Measurements from ENCODE around the gene THRA. TPM values are rescaled to one million over a fixed set of nuclear protein-coding genes. Genes with fewer than 3 reads are reported as not detected.

Gene THRA
- total RNA-seq, 1 experiment from 2014 or later: 10.1 TPM

- Histone ChIP-seq H3K79me1 (ENCODE audit: insufficient read depth, low read depth, low read length, poor library complexity, severe bottlenecking) (no peaks in the 10 kb centered on the region), H2BK120ac (ENCODE audit: low read depth, low read length, poor library complexity, severe bottlenecking) (no peak overlapping the region), H3K14ac (ENCODE audit: insufficient read depth, low read length) (no peak overlapping the region), H4K5ac (ENCODE audit: insufficient read length, low read depth, low read length) (no peak overlapping the region), H3K18ac (ENCODE audit: insufficient read length, low read depth, low read length) (no peak overlapping the region), H3T11ph (ENCODE audit: low read length) (no peak overlapping the region), H2BK15ac (ENCODE audit: low read depth, low read length) (no peak overlapping the region), H3K23me2 (ENCODE audit: insufficient read length, low read depth, low read length, poor library complexity, severe bottlenecking) (peaks cover 9% of the 10 kb centered on the region), H3K9me3 (ENCODE audit: control insufficient read depth, low read depth, low read length) (no peaks in the 10 kb centered on the region), H3K27me3 (ENCODE audit: insufficient read depth, low read length) (peaks cover 5% of the 10 kb centered on the region; the same call in 1 of the 2 replicates), H3K4me1 (ENCODE audit: insufficient read depth, low read length) (peaks cover 17% of the 10 kb centered on the region; the same call in 1 of the 2 replicates), H3K4ac (ENCODE audit: low read depth, low read length) (no peak overlapping the region), H3K4me2 (ENCODE audit: insufficient read depth, insufficient read length, low read length) (no peak overlapping the region), H3K9ac (ENCODE audit: extremely low read depth, insufficient read length, low read length) (no peak overlapping the region), H2BK20ac (ENCODE audit: low read depth, low read length, poor library complexity, severe bottlenecking) (no peak overlapping the region), H4K20me1 (ENCODE audit: control insufficient read depth, insufficient read depth, insufficient read length) (no peaks in the 10 kb centered on the region), H3K79me2 (ENCODE audit: insufficient read depth, low read length) (no peaks in the 10 kb centered on the region), H2AFZ (ENCODE audit: low read length) (no peak overlapping the region), H3K27ac (ENCODE audit: insufficient read length, low read depth, low read length) (no peak overlapping the region), H4K8ac (replicated peaks; ENCODE audit: insufficient read length, low read depth, low read length) (no peak overlapping the region), H3K56ac (ENCODE audit: insufficient read length, low read depth, low read length) (no peak overlapping the region), H4K91ac (ENCODE audit: insufficient read length, low read depth, low read length) (no peak overlapping the region), H2AK5ac (ENCODE audit: insufficient read length, low read length) (no peak overlapping the region), H2BK5ac (ENCODE audit: insufficient read length, low read length) (no peak overlapping the region), H3K23ac (ENCODE audit: insufficient read length, low read depth, low read length) (no peak overlapping the region), H2BK12ac (ENCODE audit: insufficient read length, low read depth, low read length) (no peak overlapping the region)
- Mint-ChIP-seq H3K27ac (peak overlapping the region in 1 of 3 experiments; percentile 1; a peak in 2 of 7 replicates), H3K4me3 (peak overlapping the region in 1 of 2 experiments; percentile 3; a peak in 1 of 5 replicates), H3K4me1 (peaks cover 76 to 86% of the 10 kb centered on the region in 2 experiments), H3K9me3 (peaks cover 0 to 3% of the 10 kb centered on the region in 2 experiments; a peak in 2 of 5 replicates), H3K36me3 (ENCODE audit: insufficient read depth in 1 of 3, low read depth in 3 of 3) (no peaks in the 10 kb centered on the region; a peak in 1 of 7 replicates), H3K27me3 (ENCODE audit: low read depth) (peaks cover 72% of the 10 kb centered on the region)
- no CpG with 5 or more reads among the region's 3 CpGs for WGBS (ENCODE audit: extremely low coverage, insufficient read length, low lambda C conversion rate)
- no peak for TF ChIP-seq CTCF (conservative IDR thresholded peaks at IDR 0.05)
- DNase-seq: no peak
These were observed 42.1 kb downstream of the THRA start for GRCh38 chr17:40104594-40105486.
